RPMI7951 (cell line): ENCODE data around the gene NUP210L. TPM values are rescaled to one million over a fixed set of nuclear protein-coding genes. Genes with fewer than 3 reads are reported as not detected.

ENCODE experiments used
- DNase-seq: peaks from one replicate; pipeline ENCODE4 v3.0.0-alpha.2; 2012; ENCODE audit warnings: low read depth
- total RNA-seq: library from RNA; depleted of rRNA; stranded (reverse); fragments of >200 nt; shearing (Covaris generic); gene quantifications from 2 replicates; pipeline ENCODE4 v1.2.3, GENCODE V29; 2014; rRNA removed

Gene NUP210L
- total RNA-seq, 1 experiment from 2014 or later, result not detected

- DNase-seq, result peak; percentile 34
These were observed 209.6 kb downstream of the NUP210L start for GRCh38 chr1:153945131-153945794.

- no peak for DNase-seq
These were observed 210.1 kb downstream of the NUP210L start for GRCh38 chr1:153944827-153945117.

- no peak for DNase-seq
These were observed 210.7 kb downstream of the NUP210L start for GRCh38 chr1:153944005-153944826.

GRCh38 chr1:153942766-153943549 is 211.9 kb downstream of the NUP210L start:
- no peak for DNase-seq

Other genes with a start within 250 kb of the NUP210L start
- 5.1 and 7.3 TPM in 2 replicates for gene GATAD2B, start 232.1 kb downstream of the NUP210L start, total RNA-seq
- gene DENND4B, start 208.4 kb downstream of the NUP210L start, total RNA-seq, result 5.9 and 8.0 TPM in 2 replicates
- 9.1 and 11.2 TPM in 2 replicates for gene CRTC2, start 196.5 kb downstream of the NUP210L start, total RNA-seq
- gene SLC39A1, start 191.5 kb downstream of the NUP210L start, total RNA-seq, result 70.4 and 95.4 TPM in 2 replicates
- 7.0 and 10.4 TPM in 2 replicates for gene CREB3L4, start 187.2 kb downstream of the NUP210L start, total RNA-seq
- gene JTB, start 177.4 kb downstream of the NUP210L start, total RNA-seq, result 155 and 201 TPM in 2 replicates
- gene RAB13, start 168.7 kb downstream of the NUP210L start, total RNA-seq, result 41.3 and 44.3 TPM in 2 replicates
- 2,227 and 2,841 TPM in 2 replicates for gene RPS27, start 164.3 kb downstream of the NUP210L start, total RNA-seq
- 499 and 606 TPM in 2 replicates for gene TPM3, start 37.0 kb upstream of the NUP210L start, total RNA-seq
- gene CFAP141, start 51.3 kb upstream of the NUP210L start, total RNA-seq, result not detected in 2 replicates
- 52.8 and 73.8 TPM in 2 replicates for gene UBAP2L, start 65.9 kb upstream of the NUP210L start, total RNA-seq
- 107 and 122 TPM in 2 replicates for gene HAX1, start 117.6 kb upstream of the NUP210L start, total RNA-seq
- gene AQP10, start 166.0 kb upstream of the NUP210L start, total RNA-seq, result not detected in 2 replicates
- gene ATP8B2, start 170.5 kb upstream of the NUP210L start, total RNA-seq, result 21.1 and 26.5 TPM in 2 replicates